Ovary (tissue), 9 donors: ENCODE data around the gene HTATSF1. TPM values are rescaled to one million over a fixed set of nuclear protein-coding genes. Genes with fewer than 3 reads are reported as not detected.
A peak's percentile ranks its signal among the peaks of the same experiment; 100 is the strongest.

ENCODE experiments used
- DNase-seq, 5 donors: peaks; one replicate each; pipeline ENCODE4 v3.0.0-alpha.2; 2019 to 2020
- H3K27ac ChIP-seq, 2 donors: fragments of 200-600 bp; one replicate each; pipeline versions ENCODE4 v1.5.1 to v1.8.0; 2019 to 2022
- H3K27me3 ChIP-seq: fragments of 200-600 bp; one replicate; pipeline ENCODE4 v1.8.0; 2022
- H3K36me3 ChIP-seq: fragments of 200-600 bp; sonication (generic); one replicate; pipeline ENCODE4 v1.5.1; 2019
- H3K4me1 ChIP-seq: one replicate; pipeline ENCODE4 v1.8.1; 2013; ENCODE audit warnings: mild to moderate bottlenecking, moderate library complexity; ENCODE audit not compliant: insufficient read depth
- H3K4me3 ChIP-seq: fragments of 200-600 bp; sonication (generic); one replicate; pipeline ENCODE4 v1.5.1; 2017
- H3K9me3 ChIP-seq, 2 donors: fragments of 200-600 bp in 1 of 2; sonication (generic) in 1 of 2; one replicate each; pipeline versions ENCODE4 v1.5.1 to v1.8.1; 2013 to 2019; ENCODE audit warnings: mild to moderate bottlenecking in 1 of 2, moderate library complexity in 1 of 2
- EP300 ChIP-seq: sonication (generic); formaldehyde crosslinking; IDR thresholded peaks from one replicate; pipeline ENCODE4 v1.6.1; 2017; ENCODE audit warnings: antibody characterized with exemption
- POLR2A ChIP-seq: fragments of 450-650 bp; IDR thresholded peaks from one replicate; pipeline ENCODE4 v1.6.1; 2017; ENCODE audit warnings: antibody characterized with exemption, mild to moderate bottlenecking, moderate library complexity
- WGBS, 3 donors: extraction: QIAGEN DNeasy Blood & Tissue Kit in 1 of 3; methylation state at CpG; one replicate each; pipeline versions ENCODE4 v1.1.5 to v1.1.7; 2013 to 2017; 5-methylcytosine and 5-hydroxymethylcytosine counted together
- intact Hi-C, 4 donors: fragments of 100-400 bp; cut with DNase I; formaldehyde crosslinking; loops; one replicate each; pipeline versions ENCODE4 v1.11.0 to v1.15.1; 2022 to 2023
- microRNA counts: library from miRNA; unstranded; fragments of <30 nt; microRNA quantifications from one replicate; lab custom pipeline; 2016
- microRNA-seq, 3 donors: library from miRNA; unstranded; fragments of <30 nt; microRNA quantifications; one replicate each; pipeline versions ENCODE4 to v1.2.0, GENCODE V29; 2019 to 2020
- polyA plus RNA-seq, 2 donors: library from polyadenylated mRNA; stranded (reverse); fragments of 200-250 nt in 1 of 2; fragments of 350-450 nt in 1 of 2; fragmentation: Illumina TruSeq in 1 of 2; extraction: RNeasy Lipid Tissue Mini Kit (QIAGEN cat#74804) in 1 of 2; gene quantifications; one replicate each; pipeline ENCODE4 v1.2.3, GENCODE V29; 2013 to 2014
- small RNA-seq: library from RNA; depleted of rRNA; stranded (forward); fragments of <200 nt; gene quantifications from one replicate; pipeline ENCODE3, GENCODE V24; 2016
- total RNA-seq, 7 donors: library from RNA; depleted of rRNA in 2 of 7; stranded (reverse); fragments of >200 nt in 2 of 7; fragmentation: NEBNext Ultra II Directional in 3 of 7; extraction: Animal tissue kit (Norgen Biotek cat#: 25700) in 3 of 7; gene quantifications; one replicate each; pipeline versions ENCODE4 v1.1.0 to v1.2.4, GENCODE V29; 2016 to 2023
- TF ChIP-seq, protein P1 (sequence below), 3 donors: fragments of 450-650 bp in 2 of 3; fragments of 200-600 bp in 1 of 3; IDR thresholded peaks; one replicate each; pipeline versions ENCODE4 v1.5.1 to v1.8.0; 2016 to 2022; ENCODE audit warnings: antibody characterized with exemption in 3 of 3, mild to moderate bottlenecking in 1 of 3
- donor health status: DM: no; HTN: no; CAD: no; lungs with moderate emphysema.
- donor health status: DM: no; HTN: no; CAD: no.
- donor health status: Bipolar disorder and iron deficiency.
- donor health status: DM: yes; HTN: yes; CAD: no.
- donor health status: DM: no; HTN: no; CAD: no.
- donor health status: DM: yes; HTN: yes; CAD: no.

The HTATSF1 gene
- total and polyA plus RNA-seq, 9 donors: 44.2 to 72.3 (median 58.8) TPM

DNA sequence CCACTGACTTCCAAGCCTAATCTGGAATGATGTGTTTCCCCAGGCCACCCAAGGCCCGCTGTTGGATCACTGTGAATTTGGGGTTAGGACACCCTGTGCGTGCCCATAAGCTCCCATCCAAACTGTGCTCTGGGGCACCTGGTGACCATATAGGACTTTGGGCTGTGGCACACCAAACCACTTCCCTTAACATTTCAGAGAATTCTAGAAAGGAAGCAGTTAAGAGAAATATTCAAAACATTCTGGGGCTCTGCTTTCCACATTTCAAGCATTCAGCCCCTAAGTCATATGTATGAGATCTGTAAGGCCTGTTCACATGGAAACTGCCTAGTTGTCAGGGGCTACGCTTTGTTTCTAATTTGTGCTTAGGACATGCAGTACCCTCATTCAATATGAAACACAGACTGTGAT, 49.0 kb downstream of the HTATSF1 start:
- no peaks in the 10 kb centered on the region for H3K4me1 ChIP-seq
- DNase-seq: no peak
- no peak overlapping the region for H3K4me3 ChIP-seq
- H3K27ac ChIP-seq: no peak overlapping the region
- H3K27me3 ChIP-seq: no peaks in the 10 kb centered on the region
- TF ChIP-seq POLR2A (no peak), EP300 (no peak)
- TF ChIP-seq, protein P1, sequence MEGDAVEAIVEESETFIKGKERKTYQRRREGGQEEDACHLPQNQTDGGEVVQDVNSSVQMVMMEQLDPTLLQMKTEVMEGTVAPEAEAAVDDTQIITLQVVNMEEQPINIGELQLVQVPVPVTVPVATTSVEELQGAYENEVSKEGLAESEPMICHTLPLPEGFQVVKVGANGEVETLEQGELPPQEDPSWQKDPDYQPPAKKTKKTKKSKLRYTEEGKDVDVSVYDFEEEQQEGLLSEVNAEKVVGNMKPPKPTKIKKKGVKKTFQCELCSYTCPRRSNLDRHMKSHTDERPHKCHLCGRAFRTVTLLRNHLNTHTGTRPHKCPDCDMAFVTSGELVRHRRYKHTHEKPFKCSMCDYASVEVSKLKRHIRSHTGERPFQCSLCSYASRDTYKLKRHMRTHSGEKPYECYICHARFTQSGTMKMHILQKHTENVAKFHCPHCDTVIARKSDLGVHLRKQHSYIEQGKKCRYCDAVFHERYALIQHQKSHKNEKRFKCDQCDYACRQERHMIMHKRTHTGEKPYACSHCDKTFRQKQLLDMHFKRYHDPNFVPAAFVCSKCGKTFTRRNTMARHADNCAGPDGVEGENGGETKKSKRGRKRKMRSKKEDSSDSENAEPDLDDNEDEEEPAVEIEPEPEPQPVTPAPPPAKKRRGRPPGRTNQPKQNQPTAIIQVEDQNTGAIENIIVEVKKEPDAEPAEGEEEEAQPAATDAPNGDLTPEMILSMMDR (IDR thresholded peaks at IDR 0.05): no peak
- H3K36me3 ChIP-seq: no peaks in the 10 kb centered on the region
- intact Hi-C loops: no loop called here
- H3K9me3 ChIP-seq: no peaks in the 10 kb centered on the region
- 76 to 83% (median 79%) methylated on average over 3 of the region's 3 CpGs for WGBS, 3 donors

DNA sequence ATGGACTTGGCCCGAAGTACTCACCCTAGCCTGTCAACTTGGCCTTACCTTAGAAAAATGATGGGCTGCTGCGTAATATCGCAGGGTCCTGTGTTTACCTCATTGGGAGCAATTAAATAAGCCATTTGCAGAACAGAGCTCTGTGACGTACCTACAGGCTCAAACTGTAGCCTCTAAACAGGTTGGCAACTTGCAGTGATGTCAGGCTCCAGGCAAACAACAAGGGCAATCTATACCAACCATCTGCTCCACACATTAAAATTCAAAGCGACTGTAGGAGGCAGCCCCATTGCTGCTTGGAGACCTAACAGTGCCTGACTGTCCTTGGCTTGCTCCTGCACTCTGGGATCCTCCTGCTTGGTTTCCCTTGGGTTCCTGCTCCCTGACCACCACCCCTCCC, 51.8 kb downstream of the HTATSF1 start:
- TF ChIP-seq, protein P1 (IDR thresholded peaks at IDR 0.05): no peak
- TF ChIP-seq POLR2A: no peak
- no peak for TF ChIP-seq EP300
- H3K4me3 ChIP-seq: no peak overlapping the region
- intact Hi-C loops: no loop called here
- H3K9me3 ChIP-seq: no peaks in the 10 kb centered on the region
- no peak for DNase-seq
- no peak overlapping the region for H3K27ac ChIP-seq
- H3K27me3 ChIP-seq: no peaks in the 10 kb centered on the region
- 73 to 82% (median 77%) methylated on average over 5 of the region's 5 CpGs for WGBS, 3 donors
- H3K4me1 ChIP-seq: no peaks in the 10 kb centered on the region
- H3K36me3 ChIP-seq: no peaks in the 10 kb centered on the region

DNA sequence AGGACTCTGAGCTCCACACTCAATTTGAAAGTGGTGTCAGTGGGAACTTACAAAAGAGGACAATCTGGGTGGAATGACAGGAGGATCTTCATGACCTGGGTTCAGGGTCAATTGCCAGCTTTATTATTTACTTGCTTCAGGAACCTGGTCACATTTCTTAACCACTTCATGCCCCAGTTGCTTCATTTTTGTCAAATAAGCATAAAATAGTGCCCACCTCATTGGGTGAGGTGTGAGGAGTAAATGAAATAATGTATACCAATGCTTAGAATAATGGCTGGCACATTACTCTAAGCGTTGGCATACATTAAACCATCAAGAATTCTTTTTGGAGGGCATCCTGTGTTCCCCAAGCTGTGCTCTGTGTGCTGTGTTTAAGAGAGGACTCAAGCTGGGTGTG, 54.0 kb downstream of the HTATSF1 start:
- no peaks in the 10 kb centered on the region for H3K36me3 ChIP-seq
- DNase-seq: no peak

DNA sequence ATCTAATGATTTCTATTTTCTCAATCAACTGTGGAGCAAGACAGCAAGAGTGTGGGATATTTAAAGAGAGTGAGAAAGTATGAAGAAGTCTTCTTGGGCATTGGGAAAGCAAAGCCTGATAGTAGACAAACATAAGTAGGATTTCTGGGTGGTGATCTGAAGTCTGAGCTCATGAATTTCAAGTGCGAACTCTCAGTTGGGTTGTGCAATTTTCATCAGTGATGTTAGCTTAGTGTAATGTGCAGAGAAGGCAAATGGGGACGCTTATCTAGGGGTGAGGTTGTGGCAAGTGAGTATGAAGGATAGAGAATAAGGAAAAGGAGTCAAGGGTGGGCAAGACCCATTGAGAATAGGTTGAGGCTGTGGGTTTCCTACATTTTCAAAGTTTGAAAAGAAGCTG, 58.3 kb downstream of the HTATSF1 start:
- Histone ChIP-seq H3K4me3 (no peak overlapping the region), H3K27me3 (no peaks in the 10 kb centered on the region), H3K27ac (no peak overlapping the region), H3K9me3 (no peaks in the 10 kb centered on the region), H3K36me3 (no peaks in the 10 kb centered on the region), H3K4me1 (no peaks in the 10 kb centered on the region)
- WGBS, 3 donors: 62 to 75% (median 63%) methylated on average over 2 of the region's 2 CpGs
- no peak for DNase-seq
- TF ChIP-seq POLR2A: no peak
- TF ChIP-seq, protein P1 (IDR thresholded peaks at IDR 0.05): no peak
- intact Hi-C loops: no loop called here

More for the DNA sequence above, 54.0 kb downstream of the HTATSF1 start:
- intact Hi-C loops: no loop called here
- no peaks in the 10 kb centered on the region for H3K4me1 ChIP-seq
- WGBS, 3 donors: 51 to 71% (median 62%) methylated on average over 1 of the region's 1 CpG
- TF ChIP-seq POLR2A (no peak), EP300 (no peak)
- TF ChIP-seq, protein P1 (IDR thresholded peaks at IDR 0.05): no peak
- H3K27ac ChIP-seq: no peak overlapping the region
- no peaks in the 10 kb centered on the region for H3K9me3 ChIP-seq
- no peaks in the 10 kb centered on the region for H3K27me3 ChIP-seq
- no peak overlapping the region for H3K4me3 ChIP-seq

MicroRNA genes within 50 kb of the gene (microRNA counts, 767-probe panel; counts per million panel counts)
- microRNA hsa-miR-934 (lab: Ali Mortazavi, UCI): 530 counts per million, percentile 78 among the panel's probes with 10 or more counts

Small RNAs within 50 kb of the gene (microRNA-seq; reads per million reads assigned to microRNA genes)
- gene MIR934: 0 to 0.18 (median 0.16) reads per million in 3 donors

Small RNAs within 50 kb of the gene (small RNA-seq; reads per million reads assigned to genes)
- not detected for gene MIR934

Other genes starting within 250 kb of the HTATSF1 start
- 10 to 100 TPM; 19.6 to 42.3 (median 29.3) TPM for gene MAP7D3, start 246.2 kb upstream of the HTATSF1 start, total RNA-seq
- gene MAP7D3, start 246.2 kb upstream of the HTATSF1 start, polyA plus RNA-seq: 10 to 100 TPM; 11.6 to 30.8 TPM
- gene ADGRG4, start 196.6 kb upstream of the HTATSF1 start, total RNA-seq: 1 to 10 TPM in 1 of 7 donors, under 1 TPM in 4, not detected in 2; 0.03 to 1.4 (median 0.34) TPM
- 1 to 10 TPM in 1 of 2 donors, under 1 TPM in 1; 0.01 to 2.0 TPM for gene ADGRG4, start 196.6 kb upstream of the HTATSF1 start, polyA plus RNA-seq
- gene BRS3, start 9.6 kb upstream of the HTATSF1 start, total RNA-seq: 1 to 10 TPM in 3 of 7 donors, under 1 TPM in 4; 0.23 to 2.8 (median 0.98) TPM
- gene BRS3, start 9.6 kb upstream of the HTATSF1 start, polyA plus RNA-seq: 1 to 10 TPM in 1 of 2 donors, under 1 TPM in 1; 0.21 to 1.8 TPM
- gene VGLL1, start 34.6 kb downstream of the HTATSF1 start, total RNA-seq: 1 to 10 TPM in 1 of 7 donors, under 1 TPM in 2, not detected in 4; 0.36 to 1.6 (median 0.92) TPM
- not detected for gene VGLL1, start 34.6 kb downstream of the HTATSF1 start, polyA plus RNA-seq
- under 1 TPM in 2 of 7 donors, not detected in 5; 0.10 to 0.23 TPM for gene CD40LG, start 150.6 kb downstream of the HTATSF1 start, total RNA-seq
- 1 to 10 TPM in 1 of 2 donors, under 1 TPM in 1; 0.08 to 1.3 TPM for gene CD40LG, start 150.6 kb downstream of the HTATSF1 start, polyA plus RNA-seq